Activated naive CD4-positive, alpha-beta T cell treated with anti-CD3 and anti-CD28 coated beads, Interleukin-2, amount 50 U/mL, for 72 hours (primary cell): ENCODE data around the gene IQGAP2. TPM values are rescaled to one million over a fixed set of nuclear protein-coding genes. Genes with fewer than 3 reads are reported as not detected.

Experiments used
- ATAC-seq, 2 donors: fragments of 150-1000 bp; cut with Tn5 transposase; 2 replicates each; pipeline ENCODE4 v1.10.0; 2021; ENCODE audit warnings: mild to moderate bottlenecking in 2 of 2, moderate library complexity in 2 of 2
- DNase-seq, 2 donors: peaks; one replicate each; pipeline ENCODE4 v3.0.0; 2021 to 2022; ENCODE audit warnings: low spot score in 2 of 2
- H3K27ac Mint-ChIP-seq, 2 donors: one replicate each; pipeline ENCODE4 v1.8.0; 2022; ENCODE audit warnings: mild to moderate bottlenecking in 2 of 2, mixed read lengths in 2 of 2
- H3K36me3 Mint-ChIP-seq, 2 donors: one replicate each; pipeline ENCODE4 v1.8.0; 2022; ENCODE audit warnings: mixed read lengths in 2 of 2
- H3K9me3 Mint-ChIP-seq, 2 donors: one replicate each; pipeline ENCODE4 v1.8.0; 2022; ENCODE audit warnings: mixed read lengths in 2 of 2
- total RNA-seq, 2 donors: library from RNA; stranded (reverse); gene quantifications; one replicate each; pipeline ENCODE4 v1.2.3, GENCODE V29; 2022

The IQGAP2 gene
- total RNA-seq, 2 donors from 2014 or later, result 42.4 to 62.0 TPM

DNA sequence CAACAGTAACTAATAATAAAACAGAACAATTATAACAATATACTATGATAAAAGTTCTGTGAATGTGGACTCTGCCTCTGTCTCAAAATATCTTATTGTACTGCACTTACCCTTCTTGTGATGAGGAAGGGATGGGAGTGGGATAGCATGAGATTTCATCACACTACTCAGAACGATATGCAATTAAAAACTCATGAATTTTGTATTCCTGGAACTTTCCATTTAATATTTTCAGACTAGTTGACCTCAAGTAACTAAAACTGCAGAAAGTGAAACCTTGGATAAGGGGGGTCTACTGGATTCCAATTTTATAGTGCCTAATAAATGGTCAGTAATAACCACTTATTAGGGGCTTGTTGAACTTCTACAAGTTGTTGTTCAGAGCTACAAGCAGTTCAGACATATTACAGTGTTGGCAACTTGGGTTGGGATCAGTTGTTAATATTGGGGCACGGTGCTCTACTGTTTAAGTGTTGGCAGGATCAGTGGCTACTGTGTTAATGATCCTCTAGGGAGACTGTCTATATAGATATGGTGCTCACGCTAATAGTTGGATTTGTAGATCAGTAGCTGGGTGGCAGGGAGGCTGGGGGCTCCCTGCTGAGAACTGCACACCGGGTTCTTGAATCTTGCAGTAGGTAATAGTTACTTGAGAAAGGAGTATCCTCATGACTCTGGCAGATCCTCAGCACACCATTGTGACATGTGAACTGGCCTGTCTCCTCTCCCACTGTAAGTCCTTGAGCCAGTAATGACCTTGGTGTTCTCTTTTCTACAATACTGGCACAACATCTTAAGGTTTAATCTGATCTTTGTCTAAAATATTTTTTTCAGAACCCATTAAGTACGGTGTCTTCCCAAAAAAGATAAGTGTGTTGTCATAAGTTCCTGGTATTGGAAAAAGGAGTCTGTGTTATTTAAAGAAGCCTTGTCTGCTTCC lies 158.1 kb downstream of the IQGAP2 start:
- no peak for ATAC-seq
- H3K36me3 Mint-ChIP-seq, result peaks cover 12 to 14% of the 10 kb centered on the region in 2 donors

GRCh38 chr5:76561959-76562358 lies 158.9 kb downstream of the IQGAP2 start:
- Mint-ChIP-seq H3K9me3 (no peaks in the 10 kb centered on the region), H3K36me3 (peaks cover 13 to 14% of the 10 kb centered on the region in 2 donors), H3K27ac (no peak overlapping the region)
- no peak for DNase-seq
- no peak for ATAC-seq

More for the DNA sequence above, 158.1 kb downstream of the IQGAP2 start:
- no peak overlapping the region for H3K27ac Mint-ChIP-seq
- H3K9me3 Mint-ChIP-seq, result no peaks in the 10 kb centered on the region
- no peak for DNase-seq

DNA sequence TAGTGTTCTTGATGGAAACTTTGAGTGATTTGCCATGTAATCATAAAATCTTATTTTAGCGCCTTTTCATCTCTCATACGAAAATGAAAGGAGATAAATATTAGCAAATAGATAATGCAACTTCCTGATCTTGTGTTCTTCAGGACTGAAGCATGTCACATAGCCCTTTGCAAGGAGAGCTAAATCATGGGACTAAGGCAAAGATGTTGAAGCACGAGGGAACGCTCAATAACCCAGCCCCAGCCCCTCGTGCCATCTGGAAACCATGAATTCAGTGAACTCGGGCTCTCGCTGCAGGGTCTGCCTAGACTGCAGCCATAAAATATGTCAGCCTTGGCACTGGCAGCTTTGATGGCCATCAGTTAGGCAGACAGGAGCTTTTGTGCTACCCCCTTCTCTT lies 161.9 kb downstream of the IQGAP2 start:
- peaks cover 7 to 13% of the 10 kb centered on the region in 2 donors for H3K36me3 Mint-ChIP-seq
- H3K9me3 Mint-ChIP-seq, result no peaks in the 10 kb centered on the region
- DNase-seq (no peak), ATAC-seq (no peak)
- H3K27ac Mint-ChIP-seq, result no peak overlapping the region

DNA sequence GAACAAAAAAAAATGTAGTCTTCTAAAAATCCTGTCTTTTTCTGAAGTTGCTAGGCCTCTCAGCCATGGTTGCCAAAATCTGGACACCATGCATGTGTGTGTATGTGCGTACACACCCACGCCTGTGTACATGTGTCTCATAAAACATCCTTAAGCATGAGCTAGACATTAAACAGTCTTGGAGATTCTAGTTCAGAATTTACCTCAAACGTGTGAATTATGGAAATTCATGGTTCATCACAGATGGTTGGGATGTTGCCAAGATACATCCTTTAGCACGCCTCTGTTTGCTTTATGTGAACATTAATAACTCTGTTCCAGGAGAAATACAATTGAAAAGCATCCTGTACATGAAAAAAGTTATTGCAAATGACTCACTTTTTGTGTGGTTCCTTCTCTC lies 167.1 kb downstream of the IQGAP2 start:
- Mint-ChIP-seq H3K36me3 (peaks cover 0 to 8% of the 10 kb centered on the region in 2 donors), H3K27ac (no peak overlapping the region), H3K9me3 (no peaks in the 10 kb centered on the region)
- ATAC-seq (no peak), DNase-seq (no peak)

DNA sequence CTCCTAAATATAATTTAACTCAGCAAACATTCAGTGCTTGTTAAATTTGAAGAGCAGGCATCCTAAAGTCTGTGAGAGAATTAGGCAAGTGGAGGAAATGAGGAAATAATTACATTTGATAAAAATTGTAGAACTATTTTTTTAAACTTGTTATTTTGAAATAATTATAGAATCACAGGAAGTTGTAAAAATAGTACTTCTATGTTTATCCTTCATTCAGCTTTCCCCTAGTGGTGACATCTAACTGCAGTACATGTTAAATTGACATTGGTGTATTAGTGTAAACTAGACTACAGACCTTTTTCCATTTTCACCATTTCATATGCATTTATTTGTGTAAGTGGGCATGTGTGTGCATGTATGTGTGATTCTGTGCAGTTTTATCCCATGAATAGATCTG lies 168.5 kb downstream of the IQGAP2 start:
- H3K27ac Mint-ChIP-seq, result no peak overlapping the region
- ATAC-seq (no peak), DNase-seq (no peak)
- no peaks in the 10 kb centered on the region for H3K9me3 Mint-ChIP-seq
- H3K36me3 Mint-ChIP-seq, result no peaks in the 10 kb centered on the region

DNA sequence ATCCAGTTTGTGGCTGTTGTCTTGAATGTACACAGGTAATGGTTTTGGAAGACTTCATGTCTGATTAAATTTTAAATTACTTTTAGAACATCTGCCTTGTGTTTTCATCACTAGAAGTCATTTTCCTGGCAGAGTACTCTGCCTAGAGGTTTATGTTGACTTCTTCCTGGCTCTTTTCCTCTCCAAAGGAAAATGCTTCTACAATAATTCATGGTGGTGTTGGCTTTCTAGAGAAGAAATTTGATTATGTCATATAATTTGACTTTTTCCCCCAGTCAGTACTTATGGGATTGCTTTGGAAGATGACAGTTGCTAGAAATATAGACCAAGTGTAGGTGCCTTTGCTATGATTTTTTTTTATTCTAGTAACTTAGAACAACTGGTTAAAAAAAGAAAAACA lies 173.4 kb downstream of the IQGAP2 start:
- Mint-ChIP-seq H3K36me3 (no peaks in the 10 kb centered on the region), H3K9me3 (no peaks in the 10 kb centered on the region)
- ATAC-seq, result no peak

GRCh38 chr5:76576996-76577395 lies 173.9 kb downstream of the IQGAP2 start:
- DNase-seq (no peak), ATAC-seq (no peak)
- Mint-ChIP-seq H3K27ac (no peak overlapping the region), H3K36me3 (no peaks in the 10 kb centered on the region), H3K9me3 (no peaks in the 10 kb centered on the region)

More for the DNA sequence above, 173.4 kb downstream of the IQGAP2 start:
- DNase-seq, result no peak
- no peak overlapping the region for H3K27ac Mint-ChIP-seq

GRCh38 chr5:76579166-76579937 lies 176.3 kb downstream of the IQGAP2 start:
- Mint-ChIP-seq H3K27ac (no peak overlapping the region), H3K36me3 (no peaks in the 10 kb centered on the region), H3K9me3 (no peaks in the 10 kb centered on the region)
- ATAC-seq (no peak), DNase-seq (no peak)

GRCh38 chr5:76580981-76581380 lies 177.9 kb downstream of the IQGAP2 start:
- DNase-seq, result no peak
- no peak for ATAC-seq
- Mint-ChIP-seq H3K9me3 (no peaks in the 10 kb centered on the region), H3K27ac (peak overlapping the region in 1 of 2 donors; percentile 24), H3K36me3 (no peaks in the 10 kb centered on the region)

DNA sequence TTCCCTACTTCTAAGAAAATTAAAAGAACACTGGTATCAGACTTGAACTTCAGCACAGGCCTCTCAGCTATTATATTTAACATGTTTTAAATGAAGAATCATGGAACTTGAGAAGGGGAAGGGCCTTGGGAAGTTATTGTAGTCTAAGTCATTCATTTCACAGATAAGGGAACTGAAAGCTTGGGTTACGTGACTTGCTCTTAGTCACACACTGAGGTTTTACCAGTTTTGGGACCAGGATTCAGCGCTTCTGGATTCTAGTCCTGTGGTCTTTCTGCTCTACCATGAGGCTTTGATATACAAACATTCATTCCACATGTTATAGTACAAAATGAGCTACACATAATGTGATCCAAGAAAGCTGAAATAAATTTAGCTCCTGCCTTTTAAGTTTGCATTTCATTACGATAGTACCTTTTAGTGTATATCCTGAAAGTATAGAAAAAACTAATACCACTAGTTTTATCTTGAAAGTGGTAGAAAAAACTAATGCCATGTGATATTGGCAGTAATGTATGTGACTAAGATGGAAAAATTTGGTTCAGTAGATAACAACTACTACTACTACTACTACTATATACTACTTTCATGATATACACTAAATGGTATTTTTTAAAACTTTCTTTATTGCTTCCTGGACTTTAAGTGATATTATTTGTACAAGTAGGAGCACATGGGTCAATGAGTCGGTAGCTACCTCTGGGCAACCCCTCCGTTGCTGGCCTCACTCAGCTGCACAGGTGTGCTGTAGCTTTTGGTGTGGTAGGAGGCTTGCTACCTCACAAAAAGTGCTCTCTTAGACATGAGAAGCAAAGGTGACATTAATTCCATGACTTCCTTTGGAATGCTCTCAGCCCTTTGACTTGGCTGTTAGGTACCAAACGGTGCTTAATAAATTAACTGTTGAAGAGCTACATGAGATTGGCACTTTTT lies 179.4 kb downstream of the IQGAP2 start:
- H3K9me3 Mint-ChIP-seq, result no peaks in the 10 kb centered on the region
- ATAC-seq (peak; percentile 92), DNase-seq (peak in 1 of 2 donors; percentile 33)
- no peaks in the 10 kb centered on the region for H3K36me3 Mint-ChIP-seq
- H3K27ac Mint-ChIP-seq, result peak overlapping the region; percentile 56 to 72

- no peaks in the 10 kb centered on the region for H3K9me3 Mint-ChIP-seq
- H3K36me3 Mint-ChIP-seq, result no peaks in the 10 kb centered on the region
- peak overlapping the region; percentile 56 to 72 for H3K27ac Mint-ChIP-seq
- DNase-seq (no peak), ATAC-seq (no peak)
Measured at GRCh38 chr5:76583163-76584047, 180.3 kb downstream of the IQGAP2 start.

DNA sequence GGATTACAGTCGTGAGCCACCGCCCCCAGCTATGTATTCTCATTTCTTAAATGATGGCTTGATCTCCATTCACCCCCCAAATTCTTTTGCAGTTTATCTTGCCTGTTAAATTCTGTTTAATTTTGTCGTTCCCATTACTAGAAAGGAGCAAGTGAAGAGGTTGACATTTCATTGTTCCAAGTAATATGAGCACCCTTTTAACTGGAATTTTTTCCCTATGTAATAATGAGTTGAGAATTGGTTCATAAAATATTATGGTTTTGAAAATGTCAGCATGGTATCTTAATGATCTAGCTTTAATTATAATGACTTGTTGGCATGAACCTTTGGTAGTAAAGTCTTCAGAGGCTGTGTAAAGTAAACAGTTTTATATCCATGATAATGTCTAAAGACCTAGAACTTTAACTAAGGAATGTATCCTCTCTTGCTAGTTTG lies 182.7 kb downstream of the IQGAP2 start:
- H3K27ac Mint-ChIP-seq, result no peak overlapping the region
- ATAC-seq (no peak), DNase-seq (no peak)

DNA sequence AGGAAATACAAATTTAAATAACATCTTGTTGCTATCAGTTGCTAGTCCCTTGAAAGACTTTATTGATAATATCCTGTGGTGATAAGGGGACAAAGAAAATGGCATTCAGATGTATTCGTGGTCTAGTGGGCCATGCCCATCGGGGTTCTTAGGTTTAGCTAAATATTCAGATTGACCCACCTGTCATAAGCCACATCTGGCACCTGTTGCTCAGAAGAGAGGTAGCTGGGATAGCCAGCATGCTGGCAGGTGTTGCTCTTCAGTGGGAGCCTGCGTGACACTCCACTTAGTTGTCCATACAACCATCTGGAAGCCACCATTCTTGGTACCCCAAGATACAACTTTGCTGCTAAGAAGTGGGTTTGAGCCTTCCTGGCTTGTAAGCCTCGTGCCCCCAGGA lies 183.4 kb downstream of the IQGAP2 start:
- ATAC-seq, result no peak
- Mint-ChIP-seq H3K9me3 (no peaks in the 10 kb centered on the region), H3K36me3 (peaks cover 0 to 3% of the 10 kb centered on the region in 2 donors), H3K27ac (no peak overlapping the region)
- DNase-seq, result no peak

More for the DNA sequence above, 182.7 kb downstream of the IQGAP2 start:
- no peaks in the 10 kb centered on the region for H3K9me3 Mint-ChIP-seq
- H3K36me3 Mint-ChIP-seq, result no peaks in the 10 kb centered on the region

DNA sequence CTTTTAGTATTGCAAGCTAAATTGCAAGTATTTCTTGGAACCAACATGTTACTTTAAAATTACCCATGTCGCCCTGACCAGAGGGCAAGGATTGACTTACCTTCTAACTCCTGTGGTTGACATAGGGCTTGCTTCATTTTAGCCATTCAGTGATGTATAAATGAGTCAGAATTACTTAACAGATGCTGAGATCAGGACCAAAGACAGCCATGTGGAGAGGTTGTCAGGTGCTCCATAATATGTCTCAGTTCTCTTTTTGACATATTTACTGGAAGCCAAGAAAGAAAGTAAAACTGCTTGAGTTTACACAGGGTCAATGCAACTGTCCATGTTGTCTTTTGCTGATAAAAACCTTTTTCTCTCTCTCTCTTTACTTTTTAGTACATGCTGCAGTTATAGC lies 186.9 kb downstream of the IQGAP2 start:
- ATAC-seq (peak; percentile 77 to 87), DNase-seq (no peak)
- Mint-ChIP-seq H3K36me3 (peaks cover 13 to 17% of the 10 kb centered on the region in 2 donors), H3K27ac (no peak overlapping the region), H3K9me3 (no peaks in the 10 kb centered on the region)

- peak overlapping the region in 1 of 2 donors; percentile 13 for H3K27ac Mint-ChIP-seq
- peaks cover 17 to 22% of the 10 kb centered on the region in 2 donors for H3K36me3 Mint-ChIP-seq
- DNase-seq (no peak), ATAC-seq (no peak)
- no peaks in the 10 kb centered on the region for H3K9me3 Mint-ChIP-seq
Measured at GRCh38 chr5:76591366-76591765, 188.3 kb downstream of the IQGAP2 start.
